GM23338 (cell line): ENCODE results near the gene BPTF. TPM values are rescaled to one million over a fixed set of nuclear protein-coding genes. Genes with fewer than 3 reads are reported as not detected.

Experiments used
- ATAC-seq: fragments of 200-7000 bp; cut with Tn5 transposase; 3 replicates; pipeline ENCODE4 v1.9.1; 2020
- DNase-seq: peaks from one replicate; pipeline ENCODE4 v3.0.0-alpha.2; 2015; ENCODE audit warnings: low spot score
- H2AFZ ChIP-seq: fragments of 200-600 bp; sonication (generic); 2 replicates; pipeline ENCODE4 v1.8.0; 2016; ENCODE audit warnings: antibody characterized with exemption, mild to moderate bottlenecking, moderate library complexity
- H3F3A ChIP-seq: fragments of 200-600 bp; sonication (generic); replicated peaks from 2 replicates; pipeline ENCODE4 v1.8.0; 2017; ENCODE audit warnings: antibody characterized with exemption, mixed run types, low read depth
- H3K27ac ChIP-seq: fragments of 200-600 bp; sonication (generic); 2 replicates; pipeline ENCODE4 v1.6.1; 2016; ENCODE audit warnings: low read depth
- H3K27me3 ChIP-seq: fragments of 200-600 bp; sonication (generic); 2 replicates; pipeline ENCODE4 v1.8.0; 2016; ENCODE audit warnings: mild to moderate bottlenecking, mixed run types, moderate library complexity; ENCODE audit not compliant: insufficient read depth
- H3K36me3 ChIP-seq: fragments of 200-600 bp; sonication (generic); 2 replicates; pipeline ENCODE4 v1.8.0; 2016; ENCODE audit warnings: mild to moderate bottlenecking; ENCODE audit not compliant: insufficient read depth
- H3K4me1 ChIP-seq: fragments of 200-600 bp; sonication (generic); 2 replicates; pipeline ENCODE4 v1.8.0; 2016; ENCODE audit warnings: mild to moderate bottlenecking, moderate library complexity; ENCODE audit not compliant: insufficient read depth
- H3K4me2 ChIP-seq: fragments of 200-600 bp; sonication (generic); 2 replicates; pipeline ENCODE4 v1.7.1; 2017; ENCODE audit warnings: mixed run types
- H3K4me3 ChIP-seq: fragments of 200-600 bp; sonication (generic); 2 replicates; pipeline ENCODE4 v1.6.1; 2016; ENCODE audit warnings: mixed run types
- H3K79me2 ChIP-seq: fragments of 200-600 bp; sonication (generic); replicated peaks from 2 replicates; pipeline ENCODE4 v1.8.0; 2017; ENCODE audit warnings: mild to moderate bottlenecking; ENCODE audit not compliant: insufficient read depth
- H3K9me2 ChIP-seq: fragments of 200-600 bp; sonication (generic); 2 replicates; pipeline ENCODE4 v1.8.0; 2017; ENCODE audit not compliant: insufficient read depth
- H4K20me1 ChIP-seq: fragments of 200-600 bp; sonication (generic); replicated peaks from 2 replicates; pipeline ENCODE4 v1.8.0; 2017; ENCODE audit warnings: mild to moderate bottlenecking; ENCODE audit not compliant: insufficient read depth
- H3K27ac Mint-ChIP-seq: 2 replicates; pipeline ENCODE4 v1.8.0; 2020; ENCODE audit warnings: inconsistent platforms, mild to moderate bottlenecking, moderate library complexity, mixed read lengths
- H3K27me3 Mint-ChIP-seq: 3 replicates; pipeline ENCODE4 v1.8.0; 2022; ENCODE audit warnings: low read depth, mild to moderate bottlenecking, moderate library complexity, mixed read lengths, inconsistent platforms; ENCODE audit not compliant: insufficient read depth, poor library complexity
- H3K36me3 Mint-ChIP-seq: 3 replicates; pipeline ENCODE4 v1.8.0; 2021; ENCODE audit warnings: low read depth, mild to moderate bottlenecking, inconsistent platforms, moderate library complexity, mixed read lengths
- H3K4me1 Mint-ChIP-seq: 3 replicates; pipeline ENCODE4 v1.8.0; 2020; ENCODE audit warnings: mild to moderate bottlenecking, inconsistent platforms, mixed read lengths
- H3K4me3 Mint-ChIP-seq: 3 replicates; pipeline ENCODE4 v1.8.0; 2021; ENCODE audit warnings: moderate library complexity, mild to moderate bottlenecking, inconsistent platforms, mixed read lengths
- H3K9me3 Mint-ChIP-seq: 3 replicates; pipeline ENCODE4 v1.8.0; 2020; ENCODE audit warnings: moderate library complexity, mild to moderate bottlenecking, inconsistent platforms, mixed read lengths
- CTCF ChIP-seq, 2 experiments: fragments of 200-600 bp in 1 of 2; sonication (generic) in 1 of 2; conservative IDR thresholded peaks; 2 replicates each; pipeline versions ENCODE4 v1.5.1 to v1.6.1; 2016 to 2017; ENCODE audit warnings: antibody characterized with exemption in 2 of 2, low read depth in 2 of 2, mild to moderate bottlenecking in 2 of 2, moderate library complexity in 1 of 2
- ETS1 ChIP-seq: IDR thresholded peaks from 2 replicates; pipeline ENCODE4 v1.6.1; 2016; ENCODE audit warnings: antibody characterized with exemption
- EZH2 ChIP-seq: fragments of 200-600 bp; sonication (generic); IDR thresholded peaks from one replicate; pipeline ENCODE4 v1.8.0; 2017; ENCODE audit warnings: antibody characterized with exemption, mild to moderate bottlenecking, low read depth; ENCODE audit not compliant: unreplicated experiment
- REST ChIP-seq: IDR thresholded peaks from one replicate; pipeline ENCODE4 v1.6.1; 2018; ENCODE audit warnings: antibody characterized with exemption; ENCODE audit not compliant: unreplicated experiment
- ZNF462 ChIP-seq: fragments of 250-450 bp; sonication (Bioruptor Pico); IDR thresholded peaks from 2 replicates; pipeline ENCODE4 v1.5.0; 2020; ENCODE audit warnings: mild to moderate bottlenecking, moderate library complexity
- polyA plus RNA-seq: library from polyadenylated mRNA; unstranded; fragments of >200 nt; fragmentation: Nextera tagmentation; extraction: Ambion mirVana; gene quantifications from 2 replicates; pipeline ENCODE4 v1.2.1, GENCODE V29; 2016
- total RNA-seq: library from RNA; depleted of rRNA; stranded (reverse); fragments of >200 nt; shearing (Covaris generic); gene quantifications from 2 replicates; pipeline ENCODE4 v1.2.3, GENCODE V29; 2014

The BPTF gene
- total and polyA plus RNA-seq, 2 experiments from 2014 or later, result 161 to 179 TPM

- DNase-seq (no peak), ATAC-seq (no peak)
- peaks cover 27% of the 10 kb centered on the region for H3K36me3 Mint-ChIP-seq
- TF ChIP-seq ETS1 (no peak), ZNF462 (CRISPR knock-in tag) (no peak), REST (no peak), CTCF (conservative IDR thresholded peaks at IDR 0.05; ENCODE audit: low read depth in 2 of 2) (no peak), EZH2 (no peak)
- peaks cover 3% of the 10 kb centered on the region; the same call in 1 of the 2 replicates for H3F3A ChIP-seq
- peaks cover 5% of the 10 kb centered on the region; the same call in 2 of the 3 replicates for H3K4me1 Mint-ChIP-seq
- peak overlapping the region; percentile 47; the same call in 1 of the 2 replicates for H3K27ac ChIP-seq
- no peaks in the 10 kb centered on the region for H3K4me1 ChIP-seq
- no peak overlapping the region for H3K27ac Mint-ChIP-seq
- H3K27me3 ChIP-seq, result no peaks in the 10 kb centered on the region
- peaks cover 6% of the 10 kb centered on the region for H3K27me3 Mint-ChIP-seq
- peaks cover 57% of the 10 kb centered on the region for H4K20me1 ChIP-seq
- no peak overlapping the region for H3K4me2 ChIP-seq
- no peak overlapping the region for H2AFZ ChIP-seq
- H3K9me3 Mint-ChIP-seq, result no peaks in the 10 kb centered on the region
- H3K4me3 ChIP-seq, result no peak overlapping the region
- H3K4me3 Mint-ChIP-seq, result no peak overlapping the region
- no peaks in the 10 kb centered on the region for H3K9me2 ChIP-seq
- peaks cover 100% of the 10 kb centered on the region for H3K79me2 ChIP-seq
- H3K36me3 ChIP-seq, result no peaks in the 10 kb centered on the region; the same call in 1 of the 2 replicates
These were observed 40.1 kb downstream of the BPTF start for GRCh38 chr17:67865438-67865837.
